NCI-H128 (cell line): Measurements from ENCODE around the gene ECE2.

Source experiments
- DNase-seq: peaks from one replicate; lab custom pipeline; 2025; ENCODE audit not compliant: unreplicated experiment; lab: John Stamatoyannopoulos, UW

ECE2 gene

GRCh38 chr3:184275961-184276910, at the start of gene ECE2:
Gene ECE2, plus strand, starts transcription at chr3:184276022. Its CDS starts 132 bp downstream, at chr3:184276154.
- DNase-seq = no peak

- no peak for DNase-seq
These were observed 48.3 kb upstream of the ECE2 start for GRCh38 chr3:184227481-184227935.

- no peak for DNase-seq
These were observed 47.3 kb upstream of the ECE2 start for GRCh38 chr3:184228376-184229137.

- peak; percentile 72 for DNase-seq
These were observed 46.3 kb upstream of the ECE2 start, which contains the start of gene VWA5B2 for GRCh38 chr3:184229394-184230080. Gene VWA5B2, plus strand, starts transcription at chr3:184229585. Its CDS starts 944 bp downstream, at chr3:184230529.

- no peak for DNase-seq
These were observed 45.7 kb upstream of the ECE2 start for GRCh38 chr3:184230081-184230602.

GRCh38 chr3:184230603-184231528, 45.0 kb upstream of the ECE2 start:
- no peak for DNase-seq

GRCh38 chr3:184231671-184232070, 44.2 kb upstream of the ECE2 start:
- no peak for DNase-seq

- DNase-seq = no peak
These were observed 42.5 kb upstream of the ECE2 start for GRCh38 chr3:184233127-184233843.

GRCh38 chr3:184234224-184234623, 41.6 kb upstream of the ECE2 start:
- DNase-seq = no peak

- DNase-seq = no peak
These were observed 41.0 kb upstream of the ECE2 start for GRCh38 chr3:184234671-184235380.

GRCh38 chr3:184235381-184236032, 40.3 kb upstream of the ECE2 start:
- no peak for DNase-seq

- no peak for DNase-seq
These were observed 39.8 kb upstream of the ECE2 start for GRCh38 chr3:184236033-184236410.

GRCh38 chr3:184236636-184237035, 39.2 kb upstream of the ECE2 start:
- DNase-seq = no peak

- DNase-seq = no peak
These were observed 38.6 kb upstream of the ECE2 start for GRCh38 chr3:184237211-184237610.

GRCh38 chr3:184237807-184238206, 38.0 kb upstream of the ECE2 start:
- DNase-seq = no peak

- no peak for DNase-seq
These were observed 37.5 kb upstream of the ECE2 start for GRCh38 chr3:184238246-184238818.

- DNase-seq = no peak
These were observed 36.6 kb upstream of the ECE2 start for GRCh38 chr3:184239221-184239620.

- DNase-seq = no peak
These were observed 36.1 kb upstream of the ECE2 start for GRCh38 chr3:184239708-184240107.
